ENCODE data around the gene PRF1.

PRF1 gene

GRCh38 chr10:70601746-70602145 lies 795 bp downstream of the PRF1 start:
- H3K27me3 ChIP-seq (ENCODE audit: low read depth, low read length): no peaks in the 10 kb centered on the region
- H3K4me3 ChIP-seq (ENCODE audit: low read length): no peak overlapping the region
- H3K4me1 ChIP-seq (ENCODE audit: low read length): no peaks in the 10 kb centered on the region
- H3K4me2 ChIP-seq (ENCODE audit: low read length): no peak overlapping the region
- no peak overlapping the region for H3K9ac ChIP-seq (ENCODE audit: low read length)
- no peaks in the 10 kb centered on the region for H4K20me1 ChIP-seq (ENCODE audit: insufficient read depth, low read length)
- H3K27ac ChIP-seq (ENCODE audit: low read length): no peak overlapping the region
- TF ChIP-seq CTCF (IDR thresholded peaks at IDR 0.05; ENCODE audit: low read depth, low read length) (no peak), EZH2phosphoT487 (IDR thresholded peaks at IDR 0.05; ENCODE audit: low read depth) (no peak)
- no peak overlapping the region for H2AFZ ChIP-seq (ENCODE audit: low read depth, low read length)
- H3K36me3 ChIP-seq (replicated peaks; ENCODE audit: low read depth, low read length): no peaks in the 10 kb centered on the region
- no peaks in the 10 kb centered on the region for H3K9me3 ChIP-seq (ENCODE audit: insufficient read depth, low read length)
- H3K79me2 ChIP-seq (ENCODE audit: low read length): no peaks in the 10 kb centered on the region

GRCh38 chr10:70600512-70601395 lies 1.8 kb downstream of the PRF1 start:
- H3K79me2 ChIP-seq (ENCODE audit: low read length): no peaks in the 10 kb centered on the region
- H3K27me3 ChIP-seq (ENCODE audit: low read depth, low read length): no peaks in the 10 kb centered on the region
- TF ChIP-seq CTCF (IDR thresholded peaks at IDR 0.05; ENCODE audit: low read depth, low read length) (no peak), EZH2phosphoT487 (IDR thresholded peaks at IDR 0.05; ENCODE audit: low read depth) (no peak)
- no peaks in the 10 kb centered on the region for H3K4me1 ChIP-seq (ENCODE audit: low read length)
- H4K20me1 ChIP-seq (ENCODE audit: insufficient read depth, low read length): no peaks in the 10 kb centered on the region
- H3K4me3 ChIP-seq (ENCODE audit: low read length): no peak overlapping the region
- H3K9me3 ChIP-seq (ENCODE audit: insufficient read depth, low read length): no peaks in the 10 kb centered on the region
- H3K36me3 ChIP-seq (replicated peaks; ENCODE audit: low read depth, low read length): no peaks in the 10 kb centered on the region
- H2AFZ ChIP-seq (ENCODE audit: low read depth, low read length): no peak overlapping the region
- H3K4me2 ChIP-seq (ENCODE audit: low read length): no peak overlapping the region
- no peak overlapping the region for H3K27ac ChIP-seq (ENCODE audit: low read length)
- H3K9ac ChIP-seq (ENCODE audit: low read length): no peak overlapping the region

- Histone ChIP-seq H3K27ac (ENCODE audit: low read length) (no peak overlapping the region), H3K9ac (ENCODE audit: low read length) (no peak overlapping the region), H4K20me1 (ENCODE audit: insufficient read depth, low read length) (no peaks in the 10 kb centered on the region), H3K27me3 (ENCODE audit: low read depth, low read length) (no peaks in the 10 kb centered on the region), H3K9me3 (ENCODE audit: insufficient read depth, low read length) (no peaks in the 10 kb centered on the region), H3K36me3 (replicated peaks; ENCODE audit: low read depth, low read length) (no peaks in the 10 kb centered on the region), H3K4me2 (ENCODE audit: low read length) (no peak overlapping the region), H3K4me3 (ENCODE audit: low read length) (no peak overlapping the region), H2AFZ (ENCODE audit: low read depth, low read length) (no peak overlapping the region), H3K79me2 (ENCODE audit: low read length) (no peaks in the 10 kb centered on the region), H3K4me1 (ENCODE audit: low read length) (no peaks in the 10 kb centered on the region)
- TF ChIP-seq CTCF (IDR thresholded peaks at IDR 0.05; ENCODE audit: low read depth, low read length) (no peak), EZH2phosphoT487 (IDR thresholded peaks at IDR 0.05; ENCODE audit: low read depth) (no peak)
Observed at GRCh38 chr10:70599791-70600190, 2.8 kb downstream of the PRF1 start.

- H3K9me3 ChIP-seq (ENCODE audit: insufficient read depth, low read length): no peaks in the 10 kb centered on the region
- no peaks in the 10 kb centered on the region for H3K4me1 ChIP-seq (ENCODE audit: low read length)
- H3K9ac ChIP-seq (ENCODE audit: low read length): no peak overlapping the region
- H3K4me3 ChIP-seq (ENCODE audit: low read length): no peak overlapping the region
- no peak overlapping the region for H3K27ac ChIP-seq (ENCODE audit: low read length)
- no peaks in the 10 kb centered on the region for H4K20me1 ChIP-seq (ENCODE audit: insufficient read depth, low read length)
- no peaks in the 10 kb centered on the region for H3K36me3 ChIP-seq (replicated peaks; ENCODE audit: low read depth, low read length)
- TF ChIP-seq EZH2phosphoT487 (IDR thresholded peaks at IDR 0.05; ENCODE audit: low read depth) (no peak), CTCF (IDR thresholded peaks at IDR 0.05; ENCODE audit: low read depth, low read length) (no peak)
- H3K4me2 ChIP-seq (ENCODE audit: low read length): no peak overlapping the region
- no peak overlapping the region for H2AFZ ChIP-seq (ENCODE audit: low read depth, low read length)
- no peaks in the 10 kb centered on the region for H3K79me2 ChIP-seq (ENCODE audit: low read length)
- H3K27me3 ChIP-seq (ENCODE audit: low read depth, low read length): no peaks in the 10 kb centered on the region
Observed at GRCh38 chr10:70599319-70599718, 3.2 kb downstream of the PRF1 start.
